DND-41 (cell line): ENCODE results near the gene GTF2A2.
"Not testable (repeated sequence)": the region's sequence is repeated elsewhere in the genome, so short reads cannot be mapped to it uniquely, and the experiment has no call there.

Experiments used
- EZH2 ChIP-seq: IDR thresholded peaks from 3 replicates; pipeline ENCODE4 v1.6.1; 2012; ENCODE audit warnings: borderline replicate concordance, low read depth, mild to moderate bottlenecking, moderate library complexity, low read length, inconsistent platforms; ENCODE audit not compliant: severe bottlenecking
- TF ChIP-seq, protein P1 (sequence below): IDR thresholded peaks from 2 replicates; pipeline ENCODE4 v1.5.1; 2012; ENCODE audit warnings: borderline replicate concordance, low read length, moderate library complexity, mild to moderate bottlenecking; ENCODE audit not compliant: poor library complexity, severe bottlenecking; ENCODE audit errors: extremely low read depth

DNA sequence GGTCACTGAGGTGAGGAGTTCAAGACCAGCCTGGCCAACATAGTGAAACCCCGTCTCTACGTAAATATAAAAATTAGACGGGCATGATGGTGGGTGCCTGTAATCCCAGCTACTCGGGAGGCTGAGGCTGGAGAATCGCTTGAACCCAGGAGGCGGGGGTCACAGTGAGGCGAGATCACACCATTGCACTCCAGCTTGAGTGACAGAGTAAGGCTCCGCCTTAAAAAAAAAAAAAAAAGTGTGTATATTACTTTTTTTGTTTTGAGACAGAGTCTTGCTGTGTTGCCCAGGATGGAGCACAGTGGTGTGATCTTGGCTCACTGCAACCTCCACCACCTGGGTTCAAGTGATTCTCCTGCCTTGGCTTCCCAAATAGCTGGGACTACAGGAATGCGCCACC lies 11.5 kb downstream of the GTF2A2 start:
- TF ChIP-seq, protein P1, sequence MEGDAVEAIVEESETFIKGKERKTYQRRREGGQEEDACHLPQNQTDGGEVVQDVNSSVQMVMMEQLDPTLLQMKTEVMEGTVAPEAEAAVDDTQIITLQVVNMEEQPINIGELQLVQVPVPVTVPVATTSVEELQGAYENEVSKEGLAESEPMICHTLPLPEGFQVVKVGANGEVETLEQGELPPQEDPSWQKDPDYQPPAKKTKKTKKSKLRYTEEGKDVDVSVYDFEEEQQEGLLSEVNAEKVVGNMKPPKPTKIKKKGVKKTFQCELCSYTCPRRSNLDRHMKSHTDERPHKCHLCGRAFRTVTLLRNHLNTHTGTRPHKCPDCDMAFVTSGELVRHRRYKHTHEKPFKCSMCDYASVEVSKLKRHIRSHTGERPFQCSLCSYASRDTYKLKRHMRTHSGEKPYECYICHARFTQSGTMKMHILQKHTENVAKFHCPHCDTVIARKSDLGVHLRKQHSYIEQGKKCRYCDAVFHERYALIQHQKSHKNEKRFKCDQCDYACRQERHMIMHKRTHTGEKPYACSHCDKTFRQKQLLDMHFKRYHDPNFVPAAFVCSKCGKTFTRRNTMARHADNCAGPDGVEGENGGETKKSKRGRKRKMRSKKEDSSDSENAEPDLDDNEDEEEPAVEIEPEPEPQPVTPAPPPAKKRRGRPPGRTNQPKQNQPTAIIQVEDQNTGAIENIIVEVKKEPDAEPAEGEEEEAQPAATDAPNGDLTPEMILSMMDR, result not testable (repeated sequence)
- TF ChIP-seq EZH2, result not testable (repeated sequence)
